ENCODE data around the gene PIANP. TPM values are rescaled to one million over a fixed set of nuclear protein-coding genes. Genes with fewer than 3 reads are reported as not detected.
"Not testable (repeated sequence)": the region's sequence is repeated elsewhere in the genome, so short reads cannot be mapped to it uniquely, and the experiment has no call there.

Gene PIANP, protein sequence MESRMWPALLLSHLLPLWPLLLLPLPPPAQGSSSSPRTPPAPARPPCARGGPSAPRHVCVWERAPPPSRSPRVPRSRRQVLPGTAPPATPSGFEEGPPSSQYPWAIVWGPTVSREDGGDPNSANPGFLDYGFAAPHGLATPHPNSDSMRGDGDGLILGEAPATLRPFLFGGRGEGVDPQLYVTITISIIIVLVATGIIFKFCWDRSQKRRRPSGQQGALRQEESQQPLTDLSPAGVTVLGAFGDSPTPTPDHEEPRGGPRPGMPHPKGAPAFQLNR
- 0.27 TPM for total RNA-seq
- long read RNA-seq: 0 reads

DNA sequence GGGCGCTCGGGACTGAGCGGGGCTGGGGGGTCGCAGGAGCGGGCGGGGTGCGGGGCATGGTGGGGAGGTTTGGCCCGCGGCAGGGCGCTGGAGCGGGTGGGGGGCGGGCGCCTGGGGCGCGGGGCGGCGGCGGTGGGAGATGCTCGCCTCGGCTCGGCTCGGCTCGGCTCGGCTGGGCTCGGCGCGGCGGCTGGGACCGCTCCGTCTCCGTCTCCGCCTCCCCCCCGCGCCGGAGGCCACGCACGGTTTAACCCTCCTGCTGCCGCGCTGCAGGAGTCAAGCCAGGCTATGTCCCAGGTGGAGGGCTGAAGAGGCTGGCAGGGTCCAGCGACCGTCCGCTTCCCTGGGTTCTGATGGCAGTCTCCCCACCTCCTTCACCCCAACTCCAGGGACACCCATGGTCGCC is at the start of gene PIANP:
Gene PIANP, minus strand, starts transcription at position 170 of the 406 bp plus-strand sequence. CDS start 2,754 bp downstream, outside the sequence.
- intact Hi-C loops (cut with DNase I): no loop called here
- ATAC-seq (peak; percentile 68), DNase-seq (ENCODE audit: missing footprints) (no peak)

DNA sequence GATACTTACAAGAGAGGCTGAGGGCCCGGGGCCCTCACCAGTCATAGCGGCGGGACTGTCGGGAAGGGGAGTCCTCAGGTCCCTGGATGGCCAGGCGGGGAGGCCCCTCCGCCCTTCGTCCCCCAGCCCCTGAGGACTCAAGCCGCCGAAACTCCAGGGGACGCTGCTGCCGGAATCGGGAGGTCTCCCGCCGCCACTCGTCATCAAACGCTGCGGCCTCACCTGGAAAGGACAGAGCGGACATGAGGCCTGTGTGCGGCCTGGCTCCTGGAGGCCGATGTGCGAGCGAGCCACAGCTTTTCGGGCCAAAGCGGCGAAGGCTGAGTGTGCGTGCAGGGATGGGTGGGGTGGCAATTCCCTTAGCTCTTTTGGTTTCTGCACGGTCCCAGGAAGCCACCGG is 48.1 kb upstream of the PIANP start:
- no peak for ATAC-seq
- intact Hi-C loops (cut with DNase I): no loop called here
- no peak for DNase-seq (ENCODE audit: missing footprints)

DNA sequence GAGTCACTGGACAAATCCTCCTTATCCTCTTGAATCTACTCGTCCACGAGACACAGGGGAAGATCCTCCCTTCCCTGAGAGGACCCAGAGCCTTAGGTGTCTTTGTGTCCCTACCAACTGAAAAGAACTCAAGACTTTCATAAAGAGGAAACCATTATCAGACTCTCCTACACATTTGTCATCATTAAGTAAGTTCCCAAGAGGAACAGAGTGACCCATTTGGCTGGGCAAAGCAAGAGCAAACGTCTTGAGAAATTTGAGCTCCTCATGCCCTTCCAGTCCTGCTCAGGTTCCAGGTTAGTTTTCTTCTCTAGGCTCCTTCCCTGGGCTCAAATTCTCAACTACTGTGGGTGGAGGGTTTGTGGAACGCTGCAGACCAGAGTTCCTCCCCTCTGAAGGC is 46.6 kb upstream of the PIANP start:
- ATAC-seq (no peak), DNase-seq (ENCODE audit: missing footprints) (no peak)
- intact Hi-C loops (cut with DNase I): no loop called here

DNA sequence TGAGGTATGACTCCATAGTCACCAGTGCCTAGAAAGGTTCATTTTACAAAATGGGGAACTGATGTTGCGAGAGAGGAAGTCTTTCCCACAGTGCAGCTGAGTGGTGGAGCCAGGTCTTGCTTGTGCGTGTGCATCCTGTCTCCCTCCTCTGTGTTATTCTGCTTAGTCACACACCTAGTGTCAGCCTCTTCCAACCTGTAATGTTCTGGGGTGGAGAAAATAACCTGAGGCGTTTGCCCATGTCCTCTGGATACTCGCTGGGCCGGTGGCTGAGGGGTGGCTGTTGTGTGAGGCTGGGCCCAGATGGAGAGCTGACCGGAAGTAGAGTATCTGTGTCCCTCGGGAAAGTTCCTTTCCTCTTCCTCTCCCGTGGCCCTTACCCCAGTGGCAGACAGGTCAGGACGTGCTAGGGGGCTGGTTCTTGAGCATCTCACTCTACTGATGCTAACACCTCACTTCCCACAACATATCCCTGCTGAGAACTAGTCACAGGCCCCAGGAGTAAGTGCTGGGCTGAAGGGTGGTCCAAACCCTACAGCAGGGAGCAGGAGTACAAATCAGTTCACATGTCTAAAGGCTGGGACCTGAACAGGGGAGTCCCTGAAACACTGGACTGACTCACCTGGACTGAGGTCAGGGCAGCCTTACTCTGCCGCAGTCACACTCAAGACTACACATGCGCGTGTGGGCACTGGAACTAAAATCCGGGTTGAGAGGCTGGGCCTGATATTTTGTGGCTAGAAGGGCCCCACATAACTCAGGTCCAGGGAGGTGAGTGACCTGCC is 45.3 kb upstream of the PIANP start:
- intact Hi-C loops (cut with DNase I): no loop called here
- ATAC-seq: peak; percentile 32
- DNase-seq (ENCODE audit: missing footprints): no peak

DNA sequence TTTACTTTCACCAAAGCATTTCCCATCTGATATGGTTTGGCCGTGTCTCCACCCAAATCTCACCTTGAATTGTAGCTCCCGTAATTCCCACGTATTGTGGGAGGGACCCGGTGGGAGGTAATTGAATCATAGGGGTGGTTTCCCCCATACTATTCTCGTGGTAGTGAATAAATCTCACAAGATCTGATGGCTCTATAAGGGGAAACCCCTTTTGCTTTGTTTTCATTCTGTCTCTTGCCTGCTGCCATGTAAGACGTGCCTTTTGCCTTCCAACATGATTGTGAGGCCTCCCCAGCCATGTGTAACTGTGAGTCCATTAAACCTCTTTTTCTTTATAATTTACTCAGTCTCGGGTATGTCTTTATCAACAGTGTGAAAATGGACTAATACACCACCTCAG is 42.7 kb upstream of the PIANP start:
- intact Hi-C loops (cut with DNase I); ATAC-seq; DNase-seq (ENCODE audit: missing footprints): not testable (repeated sequence)

DNA sequence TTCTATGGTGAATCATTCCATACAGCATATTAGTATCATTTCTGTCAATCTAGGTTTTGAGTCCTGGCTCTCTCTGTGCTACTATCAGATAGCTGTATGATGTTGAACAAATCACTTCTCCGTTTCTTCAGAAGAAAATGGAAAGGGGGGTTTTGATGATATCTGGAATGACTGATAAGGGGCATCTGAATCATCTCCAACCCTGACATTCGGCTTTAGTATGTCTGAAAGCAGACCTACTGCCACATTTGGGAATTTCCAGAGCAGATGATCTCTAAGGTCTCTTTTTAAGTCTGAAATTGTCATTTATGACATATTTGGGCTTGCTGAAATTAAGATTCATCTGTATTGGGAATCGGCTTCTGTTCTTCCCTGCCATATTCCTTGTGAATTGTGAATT is 42.2 kb upstream of the PIANP start:
- intact Hi-C loops (cut with DNase I): no loop called here
- DNase-seq (ENCODE audit: missing footprints) (no peak), ATAC-seq (no peak)

DNA sequence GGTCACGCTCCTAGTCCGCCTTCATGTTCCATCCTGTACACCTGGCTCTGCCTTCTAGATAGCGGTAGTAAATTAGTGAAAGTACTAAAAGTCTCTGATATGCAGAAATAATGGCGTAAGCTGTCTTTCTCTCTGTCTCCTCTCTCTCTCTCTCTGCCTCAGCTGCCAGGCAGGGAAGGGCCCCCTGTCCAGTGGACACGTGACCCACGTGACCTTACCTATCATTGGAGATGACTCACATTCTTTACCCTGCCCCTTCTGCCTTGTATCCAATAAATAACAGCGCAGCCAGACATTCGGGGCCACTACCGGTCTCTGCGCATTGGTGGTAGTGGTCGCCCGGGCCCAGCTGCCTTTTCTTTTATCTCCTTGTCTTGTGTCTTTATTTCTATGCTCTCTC is 41.5 kb upstream of the PIANP start:
- intact Hi-C loops (cut with DNase I); DNase-seq (ENCODE audit: missing footprints); ATAC-seq: not testable (repeated sequence)

DNA sequence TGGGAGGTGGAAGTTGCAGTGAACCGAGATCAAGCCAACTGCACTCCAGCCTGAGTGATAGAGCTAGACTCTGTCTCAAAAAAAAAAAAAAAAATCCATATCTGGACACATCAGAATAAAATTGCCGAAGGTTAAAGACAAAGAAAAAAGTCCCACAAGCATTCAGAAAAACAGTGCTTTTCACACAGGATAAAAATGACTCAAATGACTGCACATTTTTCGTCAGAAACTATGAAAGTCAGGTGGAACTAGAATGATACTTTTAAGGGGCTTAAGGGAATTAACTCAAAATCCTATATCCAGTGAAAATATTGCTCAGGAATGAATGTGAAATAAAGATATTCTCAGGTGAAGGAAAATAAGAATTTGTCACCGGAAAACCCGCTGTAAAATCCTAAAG is 36.1 kb upstream of the PIANP start:
- intact Hi-C loops (cut with DNase I): no loop called here
- no peak for DNase-seq (ENCODE audit: missing footprints)
- ATAC-seq: no peak

DNA sequence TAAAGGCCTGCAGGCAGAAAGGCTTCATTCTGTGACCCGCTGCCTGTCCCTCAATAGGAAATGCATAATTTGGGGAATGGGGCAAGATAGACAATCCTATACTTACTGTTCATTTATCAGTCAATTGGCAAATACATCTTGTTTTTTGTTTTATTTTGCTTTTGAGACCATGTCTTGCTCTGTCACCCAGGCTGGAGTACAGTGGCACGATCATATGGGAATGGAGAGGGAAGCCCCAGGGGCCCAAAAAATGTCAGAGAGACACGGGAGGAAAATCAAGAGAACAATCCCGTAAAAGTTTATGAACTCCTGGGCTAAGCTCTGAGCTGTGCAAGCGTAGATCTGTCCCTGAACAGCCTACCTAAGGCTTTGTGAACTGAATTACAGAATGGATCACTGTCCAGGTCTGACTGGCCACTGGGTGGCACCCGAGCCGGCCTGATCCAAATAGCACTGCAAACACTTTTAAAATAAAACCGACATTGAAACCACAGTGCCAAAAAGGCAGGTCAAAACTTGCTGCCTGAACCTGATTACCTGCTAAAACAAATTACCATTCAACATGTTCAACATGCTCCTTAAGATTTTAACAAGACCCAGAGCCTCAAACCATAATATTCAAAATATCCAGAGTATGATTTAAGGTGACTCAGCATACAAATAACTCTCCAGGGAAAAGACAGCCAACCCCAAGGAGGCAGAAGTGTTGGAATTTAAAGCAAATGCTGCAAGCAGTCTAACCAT is 35.0 kb upstream of the PIANP start:
- intact Hi-C loops (cut with DNase I): loop anchor here (2.0 kb wide), 3 partner anchors 17 to 89 kb away; partner anchors contain the start of gene MLF2

DNA sequence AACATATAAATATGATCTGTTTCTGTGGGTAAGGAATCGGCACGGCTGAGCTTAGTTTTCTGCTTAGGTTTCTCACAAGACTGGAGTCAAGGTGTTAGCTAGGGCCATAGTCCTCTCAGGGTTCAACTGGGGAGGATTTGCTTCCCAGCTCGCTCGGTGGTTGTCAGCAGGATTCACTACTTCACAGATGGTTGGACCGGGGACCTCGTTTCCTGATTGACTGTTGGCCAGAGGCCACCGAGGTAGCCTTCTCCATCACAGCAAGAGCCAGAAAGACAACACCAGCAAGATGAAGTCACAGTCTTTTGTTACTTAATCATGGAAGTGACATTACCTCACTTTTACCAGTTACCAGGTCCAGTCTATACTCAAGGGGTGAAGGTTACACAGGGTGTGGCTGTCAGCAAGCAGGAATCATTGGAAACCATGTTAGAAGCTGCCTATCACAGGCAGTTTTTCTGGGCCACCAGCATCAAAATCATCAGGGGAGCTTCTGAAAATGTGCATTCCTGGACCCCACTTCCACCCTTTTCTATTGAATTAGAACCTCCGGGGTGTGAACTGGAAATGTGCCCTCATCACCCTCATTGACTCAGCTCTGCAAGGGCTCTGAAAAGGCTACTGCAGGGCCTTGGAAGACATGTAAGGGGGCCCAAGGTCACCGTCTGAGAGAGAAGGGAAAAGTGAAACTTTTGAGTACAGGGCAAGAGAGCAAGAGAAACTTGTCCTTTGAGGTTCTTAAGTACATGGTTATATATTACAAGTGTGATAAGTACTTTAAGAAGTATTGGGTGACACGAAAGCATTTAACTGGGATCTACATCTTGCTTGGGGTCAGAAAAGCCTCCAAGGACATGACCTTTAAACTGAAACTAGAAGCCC is 34.1 kb upstream of the PIANP start:
- DNase-seq (ENCODE audit: missing footprints): no peak
- intact Hi-C loops (cut with DNase I): loop anchor here (2.0 kb wide), 3 partner anchors 18 to 90 kb away; partner anchors contain the start of gene MLF2
- no peak for ATAC-seq

More for the DNA sequence above, 35.0 kb upstream of the PIANP start:
- DNase-seq (ENCODE audit: missing footprints): peak; percentile 82
- peak; percentile 80 for ATAC-seq

DNA sequence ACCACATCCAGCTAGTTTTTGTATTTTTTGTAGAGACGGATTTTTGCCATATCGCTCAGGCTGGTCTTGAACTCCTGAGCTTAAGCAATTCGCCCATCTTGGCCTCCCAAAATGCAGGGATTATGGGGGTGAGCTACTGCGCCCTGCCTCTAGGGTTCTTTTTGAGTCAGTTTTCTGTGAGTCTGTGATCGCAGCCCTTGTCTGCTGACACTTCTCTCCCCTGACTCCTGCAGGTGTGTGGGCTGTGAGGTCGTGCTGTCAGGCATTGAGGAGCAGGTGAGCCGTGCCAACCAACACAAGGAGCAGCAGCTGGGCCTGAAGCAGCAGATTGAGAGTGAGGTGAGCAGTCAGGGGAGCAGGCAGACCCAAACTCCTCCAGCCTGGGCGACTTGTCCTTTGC is 29.6 kb upstream of the PIANP start:
- ATAC-seq: no peak
- no peak for DNase-seq (ENCODE audit: missing footprints)
- intact Hi-C loops (cut with DNase I): no loop called here

DNA sequence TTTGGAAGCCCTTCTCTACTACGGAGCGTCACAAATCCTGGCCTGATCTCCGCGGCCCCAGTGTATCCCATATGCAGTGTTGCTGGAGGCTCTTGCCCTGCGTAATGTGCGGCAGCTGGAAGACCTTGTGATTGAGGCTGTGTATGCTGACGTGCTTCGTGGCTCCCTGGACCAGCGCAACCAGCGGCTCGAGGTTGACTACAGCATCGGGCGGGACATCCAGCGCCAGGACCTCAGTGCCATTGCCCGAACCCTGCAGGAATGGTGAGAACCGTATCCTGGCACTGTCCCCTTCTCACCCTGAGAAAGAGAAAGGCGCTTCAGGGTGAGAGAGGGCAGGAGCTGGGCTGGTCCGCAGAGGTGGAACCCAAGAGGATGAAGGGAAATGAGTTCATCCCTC is 28.6 kb upstream of the PIANP start:
- ATAC-seq (no peak), DNase-seq (ENCODE audit: missing footprints) (no peak)
- intact Hi-C loops (cut with DNase I): loop anchor here (10.0 kb wide), 1 partner anchor 64 kb away; the partner anchor contains the start of gene ING4

DNA sequence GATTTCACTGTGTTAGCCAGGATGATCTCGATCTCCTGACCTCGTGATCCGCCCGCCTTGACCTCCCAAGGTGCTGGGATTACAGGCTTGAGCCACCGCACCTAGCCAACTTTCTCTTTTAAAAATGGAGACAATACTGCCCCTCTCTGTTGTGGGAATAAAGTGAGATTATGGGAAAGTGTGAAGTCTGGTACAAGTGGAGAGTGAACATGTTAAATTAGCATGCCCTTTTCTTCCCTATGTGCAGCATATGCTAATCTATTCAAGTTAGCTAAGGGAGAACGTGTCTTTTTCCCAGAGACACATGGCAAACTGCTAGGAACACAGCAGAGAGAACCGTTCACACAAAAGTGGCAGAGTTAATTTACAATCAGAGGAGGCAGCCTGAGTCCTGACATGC is 24.7 kb upstream of the PIANP start:
- intact Hi-C loops (cut with DNase I): loop anchor here (2.0 to 10.0 kb wide), 2 partner anchors 37 to 61 kb away; partner anchors contain the start of genes ING4 and ZNF384
- no peak for DNase-seq (ENCODE audit: missing footprints)
- ATAC-seq: no peak

DNA sequence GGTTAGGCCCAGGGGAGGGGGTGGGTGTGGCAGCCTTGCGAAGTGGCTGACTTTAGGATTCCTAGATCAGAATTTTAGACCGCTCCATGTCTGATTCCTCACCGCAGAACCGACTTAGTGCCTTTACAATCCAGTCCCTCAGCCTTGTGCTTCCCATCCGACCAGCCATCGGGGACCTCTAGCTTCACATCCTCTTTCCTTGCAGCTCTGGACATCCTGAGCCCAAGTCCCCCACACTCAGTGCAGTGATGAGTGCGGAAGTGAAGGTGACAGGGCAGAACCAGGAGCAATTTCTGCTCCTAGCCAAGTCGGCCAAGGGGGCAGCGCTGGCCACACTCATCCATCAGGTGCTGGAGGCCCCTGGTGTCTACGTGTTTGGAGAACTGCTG is 23.8 kb upstream of the PIANP start:
- DNase-seq (ENCODE audit: missing footprints) (no peak), ATAC-seq (peak; percentile 8)
- intact Hi-C loops (cut with DNase I): loop anchor here (2.0 to 10.0 kb wide), 2 partner anchors 36 to 60 kb away; partner anchors contain the start of genes ING4 and ZNF384

DNA sequence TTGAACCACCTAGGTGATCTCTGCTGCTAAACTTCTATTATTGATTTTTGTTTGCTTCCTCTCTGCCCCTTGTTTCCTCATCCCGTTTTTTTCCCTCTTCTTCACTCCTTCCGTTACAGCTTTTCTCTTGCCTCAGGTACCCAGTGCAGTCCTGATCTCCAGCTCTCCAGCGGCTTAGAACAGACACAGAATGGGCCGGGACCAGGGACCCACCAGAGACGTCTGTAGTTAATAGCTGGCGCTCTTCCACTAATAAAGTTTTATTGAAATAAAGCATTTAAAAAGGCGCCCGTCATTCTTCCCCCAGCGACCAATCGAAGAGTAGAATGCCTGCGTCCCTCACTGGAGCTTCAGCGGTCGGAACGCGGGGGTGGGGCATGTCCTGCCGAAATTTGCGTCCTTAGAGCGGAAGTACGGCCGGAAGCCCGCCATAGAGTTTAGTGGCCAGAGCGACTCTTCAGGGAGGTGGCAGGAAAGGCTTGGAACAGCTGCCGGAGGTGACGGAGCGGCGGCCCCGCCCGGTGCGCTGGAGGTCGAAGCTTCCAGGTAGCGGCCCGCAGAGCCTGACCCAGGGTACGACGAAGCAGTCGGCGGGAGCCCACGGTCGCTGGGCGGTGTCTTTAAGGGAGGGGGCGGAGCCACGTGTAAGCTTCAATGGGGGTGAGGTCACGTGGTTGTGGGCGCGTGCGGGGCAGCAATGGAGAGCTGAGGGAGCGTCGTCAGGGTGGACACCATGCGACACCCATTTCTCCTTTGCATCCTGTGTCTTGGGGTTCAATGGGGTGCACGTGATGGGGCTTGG is 23.2 kb upstream of the PIANP start, which contains the start of gene COPS7A:
Gene COPS7A, plus strand, starts transcription at position 440 of the 802 bp plus-strand sequence. CDS start 611 bp downstream, outside the sequence.
- intact Hi-C loops (cut with DNase I): loop anchor here (2.0 to 10.0 kb wide), 2 partner anchors 35 to 59 kb away; partner anchors contain the start of genes ING4 and ZNF384
- peak; percentile 99 for DNase-seq (ENCODE audit: missing footprints)
- peak; percentile 99 for ATAC-seq

DNA sequence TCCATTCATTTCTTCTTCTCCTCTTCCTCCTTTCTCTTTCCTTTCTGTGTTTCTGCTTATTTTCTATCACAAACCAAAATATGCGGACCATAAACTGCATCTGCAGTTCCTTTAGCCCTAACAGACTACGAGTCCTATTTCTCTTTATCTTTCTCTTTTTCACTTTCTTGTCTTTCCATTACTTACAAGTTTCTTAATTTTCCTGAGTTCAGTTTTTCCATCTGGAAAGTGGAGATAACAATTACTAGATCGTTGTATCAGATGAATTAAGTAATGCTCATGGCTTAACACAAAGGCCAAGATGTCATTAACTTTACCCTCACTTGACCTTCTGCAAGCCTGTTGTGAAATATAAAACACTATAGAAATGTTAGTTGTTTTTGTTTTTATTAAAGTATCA is 22.2 kb upstream of the PIANP start:
- intact Hi-C loops (cut with DNase I): loop anchor here (10.0 kb wide), 1 partner anchor 58 kb away; the partner anchor contains the start of gene ING4

DNA sequence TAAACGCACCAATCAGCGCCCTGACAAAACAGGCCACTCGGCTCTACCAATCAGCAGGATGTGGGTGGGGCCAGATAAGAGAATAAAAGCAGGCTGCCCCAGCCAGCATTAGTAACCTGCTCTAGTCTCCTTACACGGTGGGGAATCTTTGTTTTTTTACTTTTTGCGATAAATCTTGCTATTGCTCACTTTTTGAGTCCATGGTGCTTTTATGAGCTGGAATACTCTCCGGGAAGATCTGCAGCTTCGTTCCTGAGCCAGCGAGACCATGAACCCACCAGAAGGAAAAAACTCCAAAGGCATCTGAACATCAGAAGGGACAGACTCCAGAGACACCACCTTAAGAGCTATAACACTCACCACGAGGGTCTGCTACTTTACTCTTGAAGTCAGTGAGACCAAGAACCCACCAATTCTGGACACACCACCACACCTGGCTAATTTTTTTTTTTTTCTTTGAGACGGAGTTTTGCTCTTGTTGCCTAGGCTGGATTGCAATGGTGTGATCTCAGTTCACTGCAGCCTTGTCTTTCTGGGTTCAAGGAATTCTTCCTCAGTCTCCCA is 16.3 kb upstream of the PIANP start:
- intact Hi-C loops (cut with DNase I): no loop called here
- ATAC-seq (no peak), DNase-seq (ENCODE audit: missing footprints) (no peak)

More for the DNA sequence above, 22.2 kb upstream of the PIANP start:
- no peak for DNase-seq (ENCODE audit: missing footprints)
- no peak for ATAC-seq

Measured in Right ventricle myocardium inferior (tissue), 1 donor.